Hematopoietic multipotent progenitor cell (in vitro differentiated cells): ENCODE measurements around the gene DHX30. TPM values are rescaled to one million over a fixed set of nuclear protein-coding genes. Genes with fewer than 3 reads are reported as not detected.

Source experiments
- DNase-seq, 3 donors: peaks; one replicate each; pipeline ENCODE4 v3.0.0-alpha.2; 2011 to 2015; ENCODE audit warnings: low read depth in 2 of 3, low spot score in 2 of 3
- total RNA-seq: library from RNA; depleted of rRNA; stranded (reverse); fragments of >200 nt; gene quantifications from one replicate; pipeline ENCODE4 v1.2.3, GENCODE V29; 2012

The DHX30 gene
- total RNA-seq, 1 donor: 88.3 TPM

DNA sequence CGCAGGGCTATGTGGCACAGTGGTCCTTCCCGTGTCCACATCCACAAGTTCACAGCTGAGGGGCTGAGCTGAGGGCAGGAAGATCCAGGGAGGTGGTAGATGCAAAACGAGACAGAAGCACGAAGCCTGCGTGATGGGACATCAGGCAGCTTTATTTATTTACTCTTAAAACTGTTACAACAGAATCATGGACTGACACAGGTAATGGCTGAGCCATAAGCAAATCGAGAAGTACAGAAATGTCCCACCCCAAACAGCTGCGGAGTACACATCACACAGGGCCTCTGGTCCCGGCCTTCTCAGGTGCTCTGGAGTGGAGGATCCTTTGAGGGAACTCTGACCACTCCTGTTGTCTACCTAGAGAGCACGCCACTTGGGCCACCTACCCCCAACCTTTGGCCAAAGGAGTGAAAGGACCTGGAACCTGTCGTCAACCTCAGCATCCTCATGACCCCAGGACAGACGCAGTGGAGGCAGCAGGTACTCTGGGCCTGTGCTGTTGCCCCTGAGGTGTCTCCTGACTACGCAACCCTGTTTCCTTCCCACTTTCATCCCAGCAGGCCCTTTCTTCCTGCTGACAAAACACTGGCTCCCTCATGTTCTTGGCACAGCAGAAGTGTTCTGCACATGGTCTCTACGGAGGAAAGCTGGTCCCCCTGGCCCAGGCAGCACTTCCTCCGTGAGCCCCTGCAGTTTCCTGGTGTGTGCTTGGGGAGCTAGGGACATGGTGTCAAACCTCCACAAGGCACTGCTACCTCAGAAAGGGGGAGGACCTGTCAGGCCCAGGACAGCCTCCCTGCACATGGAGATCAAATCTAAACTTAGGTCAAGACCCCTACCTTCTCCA is 47.8 kb downstream of the DHX30 start:
- peak in 1 of 3 donors; percentile 3 for DNase-seq

GRCh38 chr3:47851888-47852603 is 49.1 kb downstream of the DHX30 start:
- no peak for DNase-seq

- DNase-seq: no peak
Measured at GRCh38 chr3:47852604-47853602, 50.0 kb downstream of the DHX30 start.

- no peak for DNase-seq
Measured at GRCh38 chr3:47854267-47854666, 51.3 kb downstream of the DHX30 start.

DNA sequence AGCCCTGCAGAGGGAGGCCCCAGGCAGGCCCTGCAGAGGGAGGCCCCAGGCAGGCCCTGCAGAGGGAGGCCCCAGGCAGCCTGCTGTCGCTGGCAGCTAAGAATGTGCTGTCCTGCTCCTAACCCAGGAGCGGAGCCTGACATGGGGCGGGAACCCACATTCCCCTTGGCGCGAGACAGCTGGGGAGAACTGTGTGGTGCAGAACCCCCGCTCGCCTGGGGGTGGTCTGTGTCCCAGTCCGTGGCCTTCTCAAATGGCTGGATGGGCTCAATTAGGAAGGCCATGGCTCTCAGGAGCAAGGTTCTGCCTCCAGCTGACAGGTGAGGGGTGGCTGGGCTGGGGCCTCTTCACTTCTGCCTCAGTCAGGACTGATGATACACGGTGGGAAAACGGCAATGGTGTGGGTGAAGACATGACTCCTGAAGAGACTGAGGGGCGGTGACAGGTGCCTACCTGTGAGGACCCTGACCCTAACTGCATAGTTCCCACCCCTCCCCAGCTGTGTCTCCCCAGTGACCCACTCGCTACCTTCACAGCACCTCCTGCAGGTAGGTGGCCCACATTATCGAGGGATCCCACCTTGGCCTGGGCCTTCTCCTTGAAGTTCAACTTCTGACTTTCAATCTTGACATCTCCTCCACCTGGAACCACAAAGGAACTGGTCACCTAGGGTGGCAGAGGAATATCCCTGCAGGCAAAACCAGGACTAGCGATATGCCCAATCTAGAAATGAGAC is 52.0 kb downstream of the DHX30 start:
- no peak for DNase-seq

DNA sequence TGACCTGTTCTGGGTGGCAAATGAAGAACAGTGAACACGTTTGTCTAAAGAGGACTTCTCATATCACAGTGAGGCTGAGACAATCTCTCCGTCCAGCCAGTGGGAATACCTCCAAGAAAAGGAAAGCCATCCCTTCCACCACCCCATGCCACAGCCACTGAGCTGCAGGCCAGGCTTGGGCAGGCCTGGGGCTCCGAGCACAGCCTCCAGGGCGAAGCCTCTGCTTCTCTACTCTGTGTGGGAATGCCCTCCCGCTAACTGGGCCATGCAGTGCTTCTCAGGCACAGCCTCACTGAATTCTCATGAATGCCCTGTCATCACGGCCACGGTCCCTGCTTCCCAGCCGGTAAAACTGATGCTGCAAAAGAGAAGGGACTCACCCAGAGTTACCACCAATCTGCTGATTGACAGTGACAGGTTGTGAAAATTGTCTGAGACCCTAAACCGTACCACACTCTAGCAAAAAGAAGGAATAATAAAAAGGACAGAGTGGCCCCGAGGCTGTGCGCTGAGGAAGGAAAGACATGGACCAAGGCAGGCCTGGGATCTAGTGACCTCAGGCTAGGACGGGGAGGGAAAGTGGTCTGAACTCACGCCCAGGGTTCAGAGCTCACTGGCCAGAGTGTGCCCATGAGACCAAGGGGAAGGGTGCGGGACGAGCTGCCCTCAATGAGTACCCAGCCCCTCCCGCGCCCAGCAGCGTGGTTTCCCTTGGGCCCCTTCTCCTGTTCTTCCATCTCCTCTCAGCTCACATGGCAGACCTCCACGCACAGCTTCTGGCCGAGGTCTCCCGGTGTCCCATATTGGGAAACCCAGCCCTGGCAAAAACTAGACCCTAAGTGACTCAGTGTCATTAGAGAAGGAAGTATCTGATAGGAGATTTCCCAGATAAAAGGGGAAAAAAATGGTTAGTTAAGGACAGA is 52.8 kb downstream of the DHX30 start:
- DNase-seq: no peak

- no peak for DNase-seq
Measured at GRCh38 chr3:47856669-47857068, 53.7 kb downstream of the DHX30 start.

- no peak for DNase-seq
Measured at GRCh38 chr3:47857151-47857550, 54.2 kb downstream of the DHX30 start.

GRCh38 chr3:47859956-47860605 is 57.1 kb downstream of the DHX30 start:
- DNase-seq: no peak

- no peak for DNase-seq
Measured at GRCh38 chr3:47863391-47864128, 60.6 kb downstream of the DHX30 start.

- DNase-seq: no peak
Measured at GRCh38 chr3:47865192-47865591, 62.3 kb downstream of the DHX30 start.

DNA sequence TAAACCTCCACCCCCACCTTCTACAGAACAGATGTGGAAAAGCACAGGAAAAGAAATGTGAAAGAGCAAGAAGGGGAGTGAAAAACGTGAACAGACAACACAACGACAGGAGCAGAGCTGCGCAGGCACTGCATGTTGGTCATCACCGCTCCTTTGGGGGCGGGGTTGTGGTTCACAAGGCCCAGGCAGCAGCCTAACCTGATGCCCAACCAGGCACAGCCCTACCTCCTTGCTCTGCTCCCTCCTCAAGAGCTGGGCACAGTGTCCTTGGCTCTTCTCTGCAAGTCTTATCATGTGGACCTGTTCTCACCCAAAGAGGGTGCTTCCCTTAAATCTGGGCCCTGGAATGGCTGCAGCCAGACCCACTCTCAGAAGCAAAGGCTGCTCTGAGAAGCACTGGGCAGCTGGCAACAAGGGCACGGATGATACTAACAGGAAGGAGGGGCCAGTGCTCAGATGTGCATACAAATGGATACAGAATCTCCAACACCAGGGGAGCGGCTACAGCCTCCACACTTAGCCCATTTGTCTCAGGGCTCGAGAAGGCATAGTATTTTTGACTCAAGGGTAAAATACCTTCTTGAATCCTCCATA is 64.6 kb downstream of the DHX30 start:
- no peak for DNase-seq

GRCh38 chr3:47868306-47868705 is 65.4 kb downstream of the DHX30 start:
- no peak for DNase-seq

- DNase-seq: no peak
Measured at GRCh38 chr3:47870156-47870555, 67.2 kb downstream of the DHX30 start.

GRCh38 chr3:47870702-47871260 is 67.8 kb downstream of the DHX30 start:
- no peak for DNase-seq

DNA sequence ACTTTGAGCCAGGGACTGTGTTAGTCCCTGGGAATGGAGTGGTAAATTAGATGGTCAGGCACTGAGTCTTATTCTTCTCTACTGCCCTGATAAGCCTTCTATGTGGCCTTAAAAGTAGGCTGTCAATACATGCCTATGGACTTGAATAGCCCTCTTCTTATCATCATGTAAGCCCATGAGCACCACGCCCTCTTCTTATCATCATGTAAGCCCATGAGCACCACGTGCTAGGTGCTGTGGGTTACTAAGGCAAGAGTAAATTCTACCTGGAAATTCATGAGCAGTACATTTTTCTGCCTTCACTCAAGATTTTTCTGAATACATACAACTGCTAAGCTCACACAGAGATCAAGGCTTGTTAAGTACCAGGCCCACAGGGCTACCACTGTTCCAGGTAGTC is 68.5 kb downstream of the DHX30 start:
- DNase-seq: no peak

DNA sequence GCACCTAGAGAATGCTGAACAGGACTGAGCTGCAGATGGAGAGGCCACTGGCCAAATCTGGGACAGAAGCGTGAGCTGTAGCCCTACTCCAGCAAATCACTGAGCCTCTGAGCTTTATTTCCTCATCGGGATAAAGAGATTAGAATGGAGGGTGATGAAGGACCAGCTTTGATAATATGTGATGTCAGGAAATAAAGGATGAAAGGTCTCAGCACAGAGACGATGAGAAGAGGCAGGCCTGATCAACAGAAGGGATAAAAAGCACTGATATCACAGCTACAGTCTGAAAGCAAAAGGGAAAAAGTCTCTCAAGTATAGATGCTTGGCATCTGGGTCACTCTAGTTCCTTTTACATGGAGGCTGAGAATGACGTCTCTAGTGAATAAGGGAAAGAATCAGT is 70.0 kb downstream of the DHX30 start:
- no peak for DNase-seq
